Upper lobe of left lung (tissue), 6 donors: ENCODE results near the gene FKBP3. TPM values are rescaled to one million over a fixed set of nuclear protein-coding genes. Genes with fewer than 3 reads are reported as not detected.

Experiments used
- ATAC-seq, 2 donors: fragments of 200-7000 bp; cut with Tn5 transposase; one replicate each; pipeline ENCODE4 v1.9.1; 2022; ENCODE audit warnings: mild to moderate bottlenecking in 2 of 2, moderate library complexity in 2 of 2; ENCODE audit not compliant: low FRiP score in 2 of 2
- DNase-seq, 2 donors: peaks; one replicate each; pipeline ENCODE4 v3.0.0-alpha.2; 2019 to 2020
- H3K27ac ChIP-seq, 4 donors: fragments of 200-600 bp; sonication (generic); one replicate each; pipeline ENCODE4 v1.5.1; 2016 to 2019
- H3K27me3 ChIP-seq, 4 donors: fragments of 200-600 bp; sonication (generic); one replicate each; pipeline ENCODE4 v1.5.1; 2017 to 2019
- H3K36me3 ChIP-seq, 4 donors: fragments of 200-600 bp; sonication (generic); one replicate each; pipeline ENCODE4 v1.5.1; 2016 to 2019
- H3K4me1 ChIP-seq, 4 donors: fragments of 200-600 bp; sonication (generic); one replicate each; pipeline ENCODE4 v1.5.1; 2018 to 2019
- H3K4me3 ChIP-seq, 4 donors: fragments of 200-600 bp; sonication (generic); one replicate each; pipeline ENCODE4 v1.5.1; 2017 to 2019; ENCODE audit warnings: mild to moderate bottlenecking in 2 of 4, moderate library complexity in 1 of 4
- H3K9me3 ChIP-seq, 4 donors: fragments of 200-600 bp; sonication (generic); one replicate each; pipeline ENCODE4 v1.5.1; 2018 to 2019
- CTCF ChIP-seq, 6 experiments: fragments of 450-650 bp in 4 of 6; fragments of 200-600 bp in 2 of 6; sonication (generic) in 2 of 6; IDR thresholded peaks; one replicate each; pipeline ENCODE4 v1.5.1; 2016 to 2019; ENCODE audit warnings: antibody characterized with exemption in 6 of 6
- EP300 ChIP-seq, 4 donors: sonication (generic); formaldehyde crosslinking; IDR thresholded peaks; one replicate each; pipeline ENCODE4 v1.5.1; 2017; ENCODE audit warnings: antibody characterized with exemption in 4 of 4, control low read depth in 2 of 4
- POLR2A ChIP-seq, 4 donors: fragments of 450-650 bp; IDR thresholded peaks; one replicate each; pipeline ENCODE4 v1.5.1; 2016 to 2017; ENCODE audit warnings: antibody characterized with exemption in 4 of 4, mild to moderate bottlenecking in 2 of 4
- POLR2AphosphoS5 ChIP-seq, 2 donors: sonication (generic); formaldehyde crosslinking; IDR thresholded peaks; one replicate each; pipeline ENCODE4 v1.5.1; 2017; ENCODE audit warnings: antibody characterized with exemption in 2 of 2
- WGBS, 2 donors: methylation state at CpG; one replicate each; pipeline ENCODE4 v1.1.5; 2017 to 2018; 5-methylcytosine and 5-hydroxymethylcytosine counted together
- total RNA-seq, 6 donors: library from RNA; depleted of rRNA in 4 of 6; stranded (reverse); fragments of >200 nt in 4 of 6; gene quantifications; one replicate each; pipeline versions ENCODE4 v1.1.0 to v1.2.1, GENCODE V29; 2016 to 2021
- donor health status: DM: no; HTN: no; CAD: no; lungs with moderate emphysema.
- donor health status: DM: no; HTN: yes; CAD: no; lungs with severe emphysema.

The FKBP3 gene
- total RNA-seq, 6 donors from 2014 or later = 10.5 to 54.1 (median 27.1) TPM

- Histone ChIP-seq H3K27ac (peak overlapping the region; percentile 83 to 93 (median 88)), H3K4me1 (peaks cover 19 to 32% (median 25%) of the 10 kb centered on the region in 4 donors), H3K9me3 (no peaks in the 10 kb centered on the region), H3K4me3 (peak overlapping the region; percentile 61 to 71 (median 68)), H3K36me3 (peaks cover 0 to 5% (median 0%) of the 10 kb centered on the region in 4 donors), H3K27me3 (no peaks in the 10 kb centered on the region)
- no peak for DNase-seq
- ATAC-seq = peak in 1 of 2 donors; percentile 5
- 0 to 2% methylated on average over 9 of the region's 9 CpGs for WGBS, 2 donors
- TF ChIP-seq POLR2AphosphoS5 (IDR thresholded peaks at IDR 0.05) (no peak), CTCF (IDR thresholded peaks at IDR 0.05) (no peak), EP300 (IDR thresholded peaks at IDR 0.05) (no peak), POLR2A (IDR thresholded peaks at IDR 0.05) (no peak)
These were observed 614 bp downstream of the FKBP3 start for GRCh38 chr14:45133683-45134050.

- Histone ChIP-seq H3K36me3 (peaks cover 0 to 46% (median 6%) of the 10 kb centered on the region in 4 donors), H3K27me3 (no peaks in the 10 kb centered on the region), H3K9me3 (no peaks in the 10 kb centered on the region), H3K27ac (no peak overlapping the region), H3K4me3 (no peak overlapping the region), H3K4me1 (peaks cover 6 to 11% (median 9%) of the 10 kb centered on the region in 4 donors)
- no peak for TF ChIP-seq POLR2A (IDR thresholded peaks at IDR 0.05)
- no peak for TF ChIP-seq POLR2AphosphoS5 (IDR thresholded peaks at IDR 0.05)
- TF ChIP-seq CTCF (IDR thresholded peaks at IDR 0.05) = no peak
- no peak for TF ChIP-seq EP300 (IDR thresholded peaks at IDR 0.05)
- ATAC-seq = no peak
- WGBS, 2 donors = 43 to 89% methylated on average over 1 of the region's 1 CpG
- no peak for DNase-seq
These were observed 5.2 kb downstream of the FKBP3 start for GRCh38 chr14:45128963-45129629.

- no peaks in the 10 kb centered on the region for H3K27me3 ChIP-seq
- H3K27ac ChIP-seq = no peak overlapping the region
- 97% methylated on average over 2 of the region's 2 CpGs for WGBS, 2 donors
- TF ChIP-seq POLR2A (IDR thresholded peaks at IDR 0.05) (no peak), EP300 (IDR thresholded peaks at IDR 0.05) (no peak), POLR2AphosphoS5 (IDR thresholded peaks at IDR 0.05) (no peak), CTCF (IDR thresholded peaks at IDR 0.05) (no peak)
- ATAC-seq = no peak
- H3K4me3 ChIP-seq = no peak overlapping the region
- no peaks in the 10 kb centered on the region for H3K4me1 ChIP-seq
- no peaks in the 10 kb centered on the region for H3K9me3 ChIP-seq
- H3K36me3 ChIP-seq = peaks cover under 1 to 79% (median 16%) of the 10 kb centered on the region in 4 donors
- DNase-seq = no peak
These were observed 8.5 kb downstream of the FKBP3 start for GRCh38 chr14:45125754-45126153.

- Histone ChIP-seq H3K27me3 (no peaks in the 10 kb centered on the region), H3K9me3 (no peaks in the 10 kb centered on the region), H3K36me3 (peaks cover 3 to 95% (median 33%) of the 10 kb centered on the region in 4 donors), H3K4me1 (no peaks in the 10 kb centered on the region), H3K27ac (no peak overlapping the region), H3K4me3 (no peak overlapping the region)
- no peak for DNase-seq
- 96 to 97% methylated on average over 3 of the region's 3 CpGs for WGBS, 2 donors
- no peak for TF ChIP-seq POLR2A (IDR thresholded peaks at IDR 0.05)
- no peak for TF ChIP-seq POLR2AphosphoS5 (IDR thresholded peaks at IDR 0.05)
- TF ChIP-seq EP300 (IDR thresholded peaks at IDR 0.05) = no peak
- TF ChIP-seq CTCF (IDR thresholded peaks at IDR 0.05) = no peak
- ATAC-seq = no peak
These were observed 11.0 kb downstream of the FKBP3 start for GRCh38 chr14:45123271-45123670.

GRCh38 chr14:45120096-45120495 is 14.2 kb downstream of the FKBP3 start:
- H3K4me3 ChIP-seq = no peak overlapping the region
- ATAC-seq (no peak), DNase-seq (no peak)
- H3K4me1 ChIP-seq = no peaks in the 10 kb centered on the region
- no peaks in the 10 kb centered on the region for H3K9me3 ChIP-seq
- H3K27me3 ChIP-seq = no peaks in the 10 kb centered on the region
- WGBS, 2 donors = 74 to 75% methylated on average over 1 of the region's 1 CpG
- TF ChIP-seq EP300 (IDR thresholded peaks at IDR 0.05) (no peak), POLR2AphosphoS5 (IDR thresholded peaks at IDR 0.05) (no peak), CTCF (IDR thresholded peaks at IDR 0.05) (no peak), POLR2A (IDR thresholded peaks at IDR 0.05) (no peak)
- no peak overlapping the region for H3K27ac ChIP-seq
- peaks cover 16 to 99% (median 50%) of the 10 kb centered on the region in 4 donors for H3K36me3 ChIP-seq
